Transverse colon (tissue), 4 donors: ENCODE data around the gene VSNL1.

ENCODE experiments used
- EP300 ChIP-seq: sonication (generic); formaldehyde crosslinking; IDR thresholded peaks from one replicate; pipeline ENCODE4 v1.6.1; 2017; ENCODE audit warnings: antibody characterized with exemption, low read depth
- POLR2A ChIP-seq: fragments of 450-650 bp; IDR thresholded peaks from one replicate; pipeline ENCODE4 v1.6.1; 2016; ENCODE audit warnings: antibody characterized with exemption, mild to moderate bottlenecking, moderate library complexity
- POLR2AphosphoS5 ChIP-seq, 3 donors: sonication (generic); formaldehyde crosslinking; IDR thresholded peaks; one replicate each; pipeline ENCODE4 v1.6.1; 2016; ENCODE audit warnings: antibody characterized with exemption in 3 of 3
- TF ChIP-seq, protein P1 (sequence below), 5 experiments: fragments of 200-600 bp in 3 of 5; fragments of 450-650 bp in 2 of 5; sonication (generic) in 3 of 5; IDR thresholded peaks; 1 replicate in 2 of 5; 2 replicates in 3 of 5; pipeline ENCODE4 v1.5.1; 2016 to 2017; ENCODE audit warnings: antibody characterized with exemption in 5 of 5, inconsistent platforms in 3 of 5, mild to moderate bottlenecking in 2 of 5, moderate library complexity in 1 of 5

DNA sequence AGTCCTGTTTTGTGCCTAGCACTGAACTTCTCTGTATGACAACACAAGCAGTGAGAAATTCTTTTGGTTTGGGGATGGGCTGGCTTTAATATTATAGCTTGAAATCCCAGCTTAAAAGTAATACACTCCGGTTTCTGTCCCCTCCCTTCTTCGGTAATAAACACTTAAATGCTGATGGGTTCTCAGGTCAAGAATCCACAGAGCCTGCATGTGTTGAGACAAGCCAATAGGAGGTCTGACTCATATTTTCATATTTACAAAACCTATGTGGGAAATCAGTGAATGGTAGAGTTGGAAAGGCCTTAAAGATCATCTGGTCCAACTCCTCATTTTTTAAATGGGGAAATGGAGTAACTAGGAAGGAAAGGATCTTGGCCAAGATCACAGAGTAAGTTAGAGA is 47.5 kb downstream of the VSNL1 start:
- TF ChIP-seq, protein P1, sequence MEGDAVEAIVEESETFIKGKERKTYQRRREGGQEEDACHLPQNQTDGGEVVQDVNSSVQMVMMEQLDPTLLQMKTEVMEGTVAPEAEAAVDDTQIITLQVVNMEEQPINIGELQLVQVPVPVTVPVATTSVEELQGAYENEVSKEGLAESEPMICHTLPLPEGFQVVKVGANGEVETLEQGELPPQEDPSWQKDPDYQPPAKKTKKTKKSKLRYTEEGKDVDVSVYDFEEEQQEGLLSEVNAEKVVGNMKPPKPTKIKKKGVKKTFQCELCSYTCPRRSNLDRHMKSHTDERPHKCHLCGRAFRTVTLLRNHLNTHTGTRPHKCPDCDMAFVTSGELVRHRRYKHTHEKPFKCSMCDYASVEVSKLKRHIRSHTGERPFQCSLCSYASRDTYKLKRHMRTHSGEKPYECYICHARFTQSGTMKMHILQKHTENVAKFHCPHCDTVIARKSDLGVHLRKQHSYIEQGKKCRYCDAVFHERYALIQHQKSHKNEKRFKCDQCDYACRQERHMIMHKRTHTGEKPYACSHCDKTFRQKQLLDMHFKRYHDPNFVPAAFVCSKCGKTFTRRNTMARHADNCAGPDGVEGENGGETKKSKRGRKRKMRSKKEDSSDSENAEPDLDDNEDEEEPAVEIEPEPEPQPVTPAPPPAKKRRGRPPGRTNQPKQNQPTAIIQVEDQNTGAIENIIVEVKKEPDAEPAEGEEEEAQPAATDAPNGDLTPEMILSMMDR (IDR thresholded peaks at IDR 0.05): no peak
- TF ChIP-seq POLR2A (no peak), EP300 (no peak), POLR2AphosphoS5 (IDR thresholded peaks at IDR 0.05) (no peak)
